ENCODE data around the gene TDRD7.
A peak's percentile ranks its signal among the peaks of the same experiment; 100 is the strongest.

Gene TDRD7

DNA sequence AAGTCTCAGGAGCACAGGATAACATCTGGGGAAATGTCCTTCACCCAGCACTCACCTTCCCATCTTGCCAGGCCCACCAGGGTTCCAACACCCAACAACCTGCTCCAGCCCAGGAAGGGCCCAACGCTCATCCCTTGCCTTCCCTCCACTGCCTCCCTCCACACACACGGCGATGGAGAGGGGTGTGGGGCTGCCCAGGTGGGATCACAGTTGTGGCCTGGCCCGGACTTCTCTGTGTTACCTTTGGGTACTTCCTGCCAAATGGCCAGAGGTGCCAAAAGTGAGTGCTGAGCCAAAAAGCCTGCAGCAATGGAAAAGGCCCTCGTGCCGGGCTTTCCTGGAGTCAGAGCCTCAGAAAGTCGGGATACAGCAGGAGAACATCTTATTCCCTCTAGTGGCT lies 15.6 kb upstream of the TDRD7 start:
- TF ChIP-seq, protein P1, sequence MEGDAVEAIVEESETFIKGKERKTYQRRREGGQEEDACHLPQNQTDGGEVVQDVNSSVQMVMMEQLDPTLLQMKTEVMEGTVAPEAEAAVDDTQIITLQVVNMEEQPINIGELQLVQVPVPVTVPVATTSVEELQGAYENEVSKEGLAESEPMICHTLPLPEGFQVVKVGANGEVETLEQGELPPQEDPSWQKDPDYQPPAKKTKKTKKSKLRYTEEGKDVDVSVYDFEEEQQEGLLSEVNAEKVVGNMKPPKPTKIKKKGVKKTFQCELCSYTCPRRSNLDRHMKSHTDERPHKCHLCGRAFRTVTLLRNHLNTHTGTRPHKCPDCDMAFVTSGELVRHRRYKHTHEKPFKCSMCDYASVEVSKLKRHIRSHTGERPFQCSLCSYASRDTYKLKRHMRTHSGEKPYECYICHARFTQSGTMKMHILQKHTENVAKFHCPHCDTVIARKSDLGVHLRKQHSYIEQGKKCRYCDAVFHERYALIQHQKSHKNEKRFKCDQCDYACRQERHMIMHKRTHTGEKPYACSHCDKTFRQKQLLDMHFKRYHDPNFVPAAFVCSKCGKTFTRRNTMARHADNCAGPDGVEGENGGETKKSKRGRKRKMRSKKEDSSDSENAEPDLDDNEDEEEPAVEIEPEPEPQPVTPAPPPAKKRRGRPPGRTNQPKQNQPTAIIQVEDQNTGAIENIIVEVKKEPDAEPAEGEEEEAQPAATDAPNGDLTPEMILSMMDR (IDR thresholded peaks at IDR 0.05) = no peak
- intact Hi-C loops (cut with DNase I; ENCODE audit: low total_unique reads) = loop anchor here (5.0 kb wide), 1 partner anchor 539 kb away; no protein-coding TSS in a partner anchor
- Histone ChIP-seq H3K4me3 (no peak overlapping the region), H3K36me3 (no peaks in the 10 kb centered on the region), H3K27me3 (peaks cover 0 to 11% of the 10 kb centered on the region in 2 donors), H3K4me1 (no peaks in the 10 kb centered on the region), H3K27ac (no peak overlapping the region), H3K9me3 (no peaks in the 10 kb centered on the region)
- no peak for DNase-seq

DNA sequence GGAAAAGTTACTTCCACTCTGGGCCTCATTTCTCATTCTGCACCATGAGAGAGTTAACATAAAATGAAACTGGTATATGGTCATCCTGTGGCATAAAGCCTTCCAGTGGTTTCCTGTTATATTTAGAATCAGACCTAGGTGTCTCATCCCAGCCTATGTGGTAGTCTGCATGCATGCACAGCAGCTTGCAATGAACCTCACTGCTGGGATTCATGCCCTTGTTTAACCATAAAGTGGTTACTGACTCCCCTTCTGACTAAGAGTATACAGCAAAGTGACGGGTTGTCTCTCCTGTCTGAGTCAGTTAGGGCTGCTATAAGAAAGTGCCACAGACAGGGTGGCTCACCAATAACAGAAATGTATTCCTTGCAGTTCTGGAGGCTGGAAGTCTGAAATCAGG lies 14.7 kb upstream of the TDRD7 start:
- DNase-seq = no peak
- TF ChIP-seq, protein P1 (IDR thresholded peaks at IDR 0.05) = no peak
- H3K27ac ChIP-seq = no peak overlapping the region
- intact Hi-C loops (cut with DNase I; ENCODE audit: low total_unique reads) = loop anchor here (5.0 kb wide), 1 partner anchor 540 kb away; no protein-coding TSS in a partner anchor
- H3K9me3 ChIP-seq = no peaks in the 10 kb centered on the region
- H3K36me3 ChIP-seq = no peaks in the 10 kb centered on the region
- peaks cover 0 to 2% of the 10 kb centered on the region in 2 donors for H3K27me3 ChIP-seq
- H3K4me3 ChIP-seq = no peak overlapping the region
- H3K4me1 ChIP-seq = no peaks in the 10 kb centered on the region

DNA sequence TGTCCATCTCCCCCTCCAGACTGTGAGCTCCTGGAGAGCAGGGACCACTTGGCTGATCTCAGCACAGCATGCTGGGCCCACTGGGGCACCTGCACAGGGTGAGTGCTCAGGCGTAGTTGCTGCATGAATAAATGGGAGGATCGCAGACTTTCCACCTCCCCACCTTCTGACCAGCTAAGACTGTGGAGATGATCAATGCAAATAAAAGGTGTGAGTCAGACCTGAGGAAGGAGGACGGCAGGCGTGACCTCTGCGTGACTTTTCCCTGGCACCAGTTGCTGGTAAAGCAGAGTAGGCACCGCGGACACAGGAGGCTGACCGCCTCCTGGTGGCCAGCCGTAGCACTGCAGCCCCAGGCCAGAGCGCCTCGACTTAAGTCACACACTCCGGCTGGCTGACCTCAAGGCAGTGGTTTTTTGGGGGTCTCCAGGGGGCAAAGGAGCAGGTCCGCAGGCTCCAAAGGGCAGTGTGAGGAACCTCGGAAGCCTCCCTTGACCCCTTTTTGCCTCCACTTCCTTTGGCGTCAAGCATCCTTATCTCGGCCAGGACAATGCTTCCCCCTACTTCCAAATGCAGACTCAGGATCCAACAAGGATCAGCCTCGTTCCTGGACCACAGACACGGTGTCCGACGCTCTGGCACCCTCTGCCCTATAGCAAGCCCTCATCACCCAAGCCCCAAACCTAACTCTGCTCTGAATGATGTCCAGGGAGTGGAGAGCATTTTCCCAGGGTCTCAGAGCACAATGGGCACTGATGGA lies 12.7 kb upstream of the TDRD7 start:
- Histone ChIP-seq H3K27ac (no peak overlapping the region), H3K36me3 (no peaks in the 10 kb centered on the region), H3K27me3 (no peaks in the 10 kb centered on the region), H3K4me1 (no peaks in the 10 kb centered on the region), H3K4me3 (no peak overlapping the region), H3K9me3 (peaks cover 0 to 11% (median 10%) of the 10 kb centered on the region in 3 donors)
- TF ChIP-seq, protein P1 (IDR thresholded peaks at IDR 0.05) = peak; percentile 65 to 85
- peak in 1 of 2 donors; percentile 35 for DNase-seq
- intact Hi-C loops (cut with DNase I; ENCODE audit: low total_unique reads) = loop anchor here (5.0 kb wide), 1 partner anchor 542 kb away; no protein-coding TSS in a partner anchor

DNA sequence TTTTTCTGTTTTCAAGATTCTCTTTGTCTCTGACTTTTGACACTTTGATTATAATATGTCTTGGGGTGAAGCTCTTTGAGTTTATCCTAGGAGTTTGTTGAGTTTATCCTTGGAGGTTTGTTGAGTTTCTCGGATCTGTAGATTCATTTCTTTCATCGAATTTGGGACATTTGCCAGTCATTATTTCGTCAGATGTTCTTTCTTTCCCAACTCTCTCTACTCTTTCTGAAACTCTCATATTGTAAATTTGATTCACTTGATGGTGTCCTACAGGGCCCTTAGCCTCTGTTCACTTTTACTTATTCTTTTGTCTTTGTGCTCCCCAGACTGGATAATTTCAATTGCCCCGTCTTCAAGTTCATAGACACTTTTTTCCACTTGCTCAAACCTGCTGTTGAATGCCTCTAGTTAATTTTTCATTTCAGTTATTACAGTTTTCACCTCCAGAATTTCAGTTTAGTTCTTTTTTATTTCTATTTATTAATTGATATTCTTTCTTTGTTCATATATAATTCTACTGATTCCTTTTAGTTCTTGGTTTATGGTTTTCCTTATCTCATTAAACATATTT lies 8.1 kb upstream of the TDRD7 start:
- intact Hi-C loops (cut with DNase I; ENCODE audit: low total_unique reads) = no loop called here
- Histone ChIP-seq H3K4me3 (no peak overlapping the region), H3K27ac (no peak overlapping the region), H3K9me3 (peaks cover 0 to 17% (median 15%) of the 10 kb centered on the region in 3 donors), H3K4me1 (no peaks in the 10 kb centered on the region), H3K27me3 (peaks cover 0 to 7% of the 10 kb centered on the region in 2 donors), H3K36me3 (no peaks in the 10 kb centered on the region)
- TF ChIP-seq, protein P1 (IDR thresholded peaks at IDR 0.05) = no peak
- no peak for DNase-seq

DNA sequence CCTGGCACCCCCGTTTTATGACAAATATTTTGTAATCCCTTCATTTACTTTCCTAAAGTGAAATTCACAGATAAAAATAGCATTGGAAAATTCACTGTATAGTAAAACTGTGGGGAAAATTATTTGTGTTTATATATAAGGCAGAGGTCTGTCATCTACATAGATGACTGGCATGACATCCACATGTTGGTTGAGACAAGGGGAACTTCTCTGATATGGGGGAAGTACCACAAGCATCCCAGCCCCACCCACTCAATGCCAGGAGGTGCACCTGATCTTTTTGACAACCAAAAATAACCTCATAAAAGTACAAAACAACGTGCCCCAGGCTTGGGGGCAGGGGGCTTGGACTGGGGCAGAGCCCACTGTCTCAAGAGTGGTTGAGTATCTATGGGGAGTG lies 6.3 kb upstream of the TDRD7 start:
- DNase-seq = no peak
- Histone ChIP-seq H3K27ac (no peak overlapping the region), H3K4me1 (no peaks in the 10 kb centered on the region), H3K36me3 (no peaks in the 10 kb centered on the region), H3K4me3 (no peak overlapping the region), H3K9me3 (peaks cover 0 to 17% (median 15%) of the 10 kb centered on the region in 3 donors), H3K27me3 (peaks cover 0 to 7% of the 10 kb centered on the region in 2 donors)
- intact Hi-C loops (cut with DNase I; ENCODE audit: low total_unique reads) = no loop called here
- TF ChIP-seq, protein P1 (IDR thresholded peaks at IDR 0.05) = no peak
